ENCODE data around the gene RUVBL2.

The RUVBL2 gene

GRCh38 chr19:48969276-48970138, 24.2 kb upstream of the RUVBL2 start:
- H2BK15ac ChIP-seq (ENCODE audit: low read depth, poor library complexity, severe bottlenecking) = no peak overlapping the region
- H2BK120ac ChIP-seq (ENCODE audit: low read depth, low read length) = no peak overlapping the region
- no peak overlapping the region for H3K4me3 ChIP-seq (ENCODE audit: insufficient read depth in 1 of 2, low read depth in 1 of 2, low read length in 2 of 2)
- H4K91ac ChIP-seq (ENCODE audit: low read length) = no peak overlapping the region
- H3K79me1 ChIP-seq (replicated peaks; ENCODE audit: low read length, poor library complexity, severe bottlenecking) = peaks cover 4% of the 10 kb centered on the region
- H3K9ac ChIP-seq (ENCODE audit: low read length) = no peak overlapping the region
- no peak overlapping the region for H3K14ac ChIP-seq (ENCODE audit: low read length in 2 of 2)
- H2BK5ac ChIP-seq (ENCODE audit: low read depth, low read length, poor library complexity, severe bottlenecking) = no peak overlapping the region
- H3K4me2 ChIP-seq (ENCODE audit: low read length, poor library complexity, severe bottlenecking) = no peak overlapping the region
- H3K18ac ChIP-seq (ENCODE audit: low read depth in 1 of 2, low read length in 2 of 2) = no peak overlapping the region
- no peak overlapping the region for H3K23ac ChIP-seq (ENCODE audit: low read length in 2 of 2)
- H3K27me3 ChIP-seq (ENCODE audit: control insufficient read depth in 1 of 2, insufficient read depth in 1 of 2, low read length in 2 of 2) = no peaks in the 10 kb centered on the region
- no peak overlapping the region for H2AK5ac ChIP-seq (ENCODE audit: low read length, severe bottlenecking)
- peaks cover 15% of the 10 kb centered on the region for H3K4me1 ChIP-seq (ENCODE audit: control insufficient read depth, insufficient read depth, low read depth, low read length)
- H4K8ac ChIP-seq (ENCODE audit: low read length) = no peak overlapping the region
- no peak overlapping the region for H2AFZ ChIP-seq (ENCODE audit: low read depth, low read length)
- H3K9me3 ChIP-seq (ENCODE audit: control insufficient read depth, low read length) = no peaks in the 10 kb centered on the region
- no peak overlapping the region for H3K27ac ChIP-seq (ENCODE audit: low read length, poor library complexity, severe bottlenecking)
- peak; percentile 69 for DNase-seq
- WGBS = 98% methylated on average over 38 of the region's 45 CpGs
- no peak overlapping the region for H3K4ac ChIP-seq (ENCODE audit: low read depth in 1 of 2, low read length in 2 of 2)
- peaks cover 64 to 68% of the 10 kb centered on the region in 2 experiments for H3K36me3 ChIP-seq (ENCODE audit: control insufficient read depth in 1 of 2, insufficient read depth in 2 of 2, low read depth in 1 of 2, low read length in 2 of 2)
- H2BK12ac ChIP-seq (ENCODE audit: low read length in 2 of 2) = no peak overlapping the region

- Histone ChIP-seq H3K4me2 (ENCODE audit: low read length, poor library complexity, severe bottlenecking) (no peak overlapping the region), H2BK12ac (ENCODE audit: low read length in 2 of 2) (no peak overlapping the region), H4K8ac (ENCODE audit: low read length) (no peak overlapping the region), H3K18ac (ENCODE audit: low read depth in 1 of 2, low read length in 2 of 2) (no peak overlapping the region), H3K23ac (ENCODE audit: low read length in 2 of 2) (no peak overlapping the region), H3K36me3 (ENCODE audit: control insufficient read depth in 1 of 2, insufficient read depth in 2 of 2, low read depth in 1 of 2, low read length in 2 of 2) (peaks cover 68 to 71% of the 10 kb centered on the region in 2 experiments), H2AK5ac (ENCODE audit: low read length, severe bottlenecking) (no peak overlapping the region), H3K4me1 (ENCODE audit: control insufficient read depth, insufficient read depth, low read depth, low read length) (peaks cover 12% of the 10 kb centered on the region), H3K27ac (ENCODE audit: low read length, poor library complexity, severe bottlenecking) (peak overlapping the region; percentile 19), H3K4me3 (ENCODE audit: insufficient read depth in 1 of 2, low read depth in 1 of 2, low read length in 2 of 2) (no peak overlapping the region), H2BK5ac (ENCODE audit: low read depth, low read length, poor library complexity, severe bottlenecking) (no peak overlapping the region), H4K91ac (ENCODE audit: low read length) (no peak overlapping the region), H3K9ac (ENCODE audit: low read length) (no peak overlapping the region), H3K9me3 (ENCODE audit: control insufficient read depth, low read length) (no peaks in the 10 kb centered on the region), H2BK120ac (ENCODE audit: low read depth, low read length) (no peak overlapping the region), H3K14ac (ENCODE audit: low read length in 2 of 2) (no peak overlapping the region), H3K79me1 (replicated peaks; ENCODE audit: low read length, poor library complexity, severe bottlenecking) (peaks cover 4% of the 10 kb centered on the region), H3K4ac (ENCODE audit: low read depth in 1 of 2, low read length in 2 of 2) (no peak overlapping the region), H3K27me3 (ENCODE audit: control insufficient read depth in 1 of 2, insufficient read depth in 1 of 2, low read length in 2 of 2) (no peaks in the 10 kb centered on the region), H2AFZ (ENCODE audit: low read depth, low read length) (no peak overlapping the region), H2BK15ac (ENCODE audit: low read depth, poor library complexity, severe bottlenecking) (no peak overlapping the region)
- 95% methylated on average over 22 of the region's 23 CpGs for WGBS
- DNase-seq = peak; percentile 27
These were observed 23.4 kb upstream of the RUVBL2 start for GRCh38 chr19:48970139-48970766.

- 23% methylated on average over 18 of the region's 19 CpGs for WGBS
- Histone ChIP-seq H3K4me3 (ENCODE audit: insufficient read depth in 1 of 2, low read depth in 1 of 2, low read length in 2 of 2) (no peak overlapping the region), H3K9ac (ENCODE audit: low read length) (no peak overlapping the region), H2BK5ac (ENCODE audit: low read depth, low read length, poor library complexity, severe bottlenecking) (no peak overlapping the region), H3K27ac (ENCODE audit: low read length, poor library complexity, severe bottlenecking) (no peak overlapping the region), H3K23ac (ENCODE audit: low read length in 2 of 2) (no peak overlapping the region), H3K36me3 (ENCODE audit: control insufficient read depth in 1 of 2, insufficient read depth in 2 of 2, low read depth in 1 of 2, low read length in 2 of 2) (peaks cover 66 to 69% of the 10 kb centered on the region in 2 experiments), H2BK120ac (ENCODE audit: low read depth, low read length) (no peak overlapping the region), H3K14ac (ENCODE audit: low read length in 2 of 2) (no peak overlapping the region), H2BK15ac (ENCODE audit: low read depth, poor library complexity, severe bottlenecking) (no peak overlapping the region), H3K4me2 (ENCODE audit: low read length, poor library complexity, severe bottlenecking) (no peak overlapping the region), H2BK12ac (ENCODE audit: low read length in 2 of 2) (no peak overlapping the region), H3K4me1 (ENCODE audit: control insufficient read depth, insufficient read depth, low read depth, low read length) (peaks cover 12% of the 10 kb centered on the region), H2AFZ (ENCODE audit: low read depth, low read length) (no peak overlapping the region), H4K91ac (ENCODE audit: low read length) (no peak overlapping the region), H4K8ac (ENCODE audit: low read length) (no peak overlapping the region), H2AK5ac (ENCODE audit: low read length, severe bottlenecking) (no peak overlapping the region), H3K9me3 (ENCODE audit: control insufficient read depth, low read length) (no peaks in the 10 kb centered on the region), H3K18ac (ENCODE audit: low read depth in 1 of 2, low read length in 2 of 2) (no peak overlapping the region), H3K4ac (ENCODE audit: low read depth in 1 of 2, low read length in 2 of 2) (no peak overlapping the region), H3K79me1 (replicated peaks; ENCODE audit: low read length, poor library complexity, severe bottlenecking) (peaks cover 4% of the 10 kb centered on the region), H3K27me3 (ENCODE audit: control insufficient read depth in 1 of 2, insufficient read depth in 1 of 2, low read length in 2 of 2) (no peaks in the 10 kb centered on the region)
- DNase-seq = peak; percentile 89
These were observed 22.7 kb upstream of the RUVBL2 start for GRCh38 chr19:48970923-48971395.

Measured in mesenchymal stem cell (in vitro differentiated cells and primary cell).